Heart left ventricle (tissue), 13 donors: Measurements from ENCODE around the gene TEKT2.

ENCODE experiments used
- CTCF ChIP-seq, 12 donors: fragments of 200-600 bp; sonication (generic) in 4 of 12; IDR thresholded peaks; one replicate each; pipeline versions ENCODE4 v1.5.0 to v1.8.0; 2018 to 2022; ENCODE audit warnings: antibody characterized with exemption in 12 of 12, mild to moderate bottlenecking in 5 of 12
- POLR2A ChIP-seq, 2 donors: fragments of 450-650 bp; IDR thresholded peaks; one replicate each; pipeline ENCODE4 v1.6.1; 2017; ENCODE audit warnings: antibody characterized with exemption in 2 of 2, mild to moderate bottlenecking in 2 of 2, moderate library complexity in 2 of 2
- donor health status: ischemic (EF 13 %, LVEDD 7.1; RV severe dilation, severe dysfunction).
- donor health status: DM: no; HTN: yes; CAD: no.
- donor health status: DM: no; HTN: no; CAD: no.
- donor health status: ischemic (EF 25% LVEDD 6.9; RV normal size, moderate dysfunction).
- donor health status: ischemic (EF 25% LVEDD 5.7; RV mildly dilated, moderate dysfunction).
- donor health status: ischemic (EF 35%, LVEDD 5.7; RV mildly dilated, moderate dysfunction).
- donor health status: nonischemic (EF 11% LVEDD 7.7; RV severe dilation, severe dysfunction).
- donor health status: DM: yes; HTN: yes; CAD: no.
- donor health status: PGD.
- donor health status: ischemic (EF 29% LVEDD 5.4; RV normal size, mild dysfunction).
- donor health status: nonischemic (EF 23%, LVEDD 6.1; RV moderate dilation, normal function).

- no peak for TF ChIP-seq CTCF (IDR thresholded peaks at IDR 0.05)
- TF ChIP-seq POLR2A (IDR thresholded peaks at IDR 0.05), result no peak
Measured at GRCh38 chr1:36081926-36082485, 1.9 kb upstream of the TEKT2 start.
